ENCODE results near the gene GNG12.

The GNG12 gene

DNA sequence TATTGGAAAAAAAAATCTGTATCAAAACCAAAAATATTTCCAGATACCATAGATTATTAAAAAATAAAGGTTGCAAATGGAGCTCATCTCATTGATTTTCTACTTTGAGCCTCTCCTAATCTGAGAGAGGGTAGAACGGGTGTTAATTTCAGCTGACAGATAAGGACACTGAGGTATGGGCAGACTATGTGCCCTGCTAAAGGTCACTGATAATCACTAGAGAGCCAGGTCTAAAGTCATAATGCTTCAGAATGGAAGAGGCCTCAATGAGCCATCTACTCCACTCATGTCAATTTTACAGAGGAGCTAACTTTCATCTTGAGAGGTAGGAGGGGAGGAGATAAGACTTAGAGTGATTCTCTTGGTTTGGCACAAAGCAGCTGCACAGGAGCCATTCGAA is 21.0 kb downstream of the GNG12 start:
- DNase-seq, result no peak

GRCh38 chr1:67811781-67812180 is 21.5 kb downstream of the GNG12 start:
- no peak for DNase-seq

DNA sequence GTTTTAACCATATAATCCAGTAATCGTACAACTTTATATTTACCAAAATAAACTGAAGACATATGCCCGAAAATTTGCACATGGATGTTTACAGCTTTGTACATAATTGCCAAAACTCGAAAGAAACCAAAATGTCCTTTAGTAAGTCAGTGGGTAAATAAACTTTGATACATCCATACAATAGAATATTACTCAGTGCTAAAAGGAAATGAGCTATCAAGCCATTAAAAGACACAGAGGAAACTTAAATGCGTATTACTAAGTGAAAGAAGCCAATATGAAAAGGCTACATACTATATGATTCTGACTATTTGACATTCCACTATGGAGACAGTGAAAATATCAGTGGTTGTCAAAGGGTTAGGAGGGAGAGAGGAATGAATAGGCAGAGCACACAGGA is 23.4 kb downstream of the GNG12 start:
- no peak for DNase-seq

GRCh38 chr1:67807282-67807681 is 26.0 kb downstream of the GNG12 start:
- DNase-seq, result no peak

GRCh38 chr1:67804710-67805109 is 28.6 kb downstream of the GNG12 start:
- DNase-seq, result no peak

GRCh38 chr1:67803380-67804279 is 29.6 kb downstream of the GNG12 start:
- no peak for DNase-seq

DNA sequence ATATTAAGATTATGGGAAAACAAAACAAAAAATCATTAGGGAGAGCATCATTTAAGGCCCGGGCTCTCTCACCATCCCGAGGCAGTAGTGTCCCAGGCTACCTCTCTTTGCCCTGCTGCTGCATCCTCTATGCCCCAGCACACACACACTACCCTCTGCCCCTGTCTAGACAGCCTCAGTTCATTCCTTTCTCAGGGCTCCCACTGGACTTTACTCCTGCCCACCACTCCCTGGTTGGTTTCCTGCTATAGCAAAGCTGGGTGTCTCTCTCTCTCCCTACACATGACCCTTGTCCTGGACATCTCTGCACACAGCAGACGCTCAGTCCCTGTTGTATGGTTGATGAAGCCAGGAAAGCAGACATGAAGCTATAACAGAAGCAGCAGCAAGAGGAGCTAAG is 30.7 kb downstream of the GNG12 start:
- DNase-seq, result no peak

DNA sequence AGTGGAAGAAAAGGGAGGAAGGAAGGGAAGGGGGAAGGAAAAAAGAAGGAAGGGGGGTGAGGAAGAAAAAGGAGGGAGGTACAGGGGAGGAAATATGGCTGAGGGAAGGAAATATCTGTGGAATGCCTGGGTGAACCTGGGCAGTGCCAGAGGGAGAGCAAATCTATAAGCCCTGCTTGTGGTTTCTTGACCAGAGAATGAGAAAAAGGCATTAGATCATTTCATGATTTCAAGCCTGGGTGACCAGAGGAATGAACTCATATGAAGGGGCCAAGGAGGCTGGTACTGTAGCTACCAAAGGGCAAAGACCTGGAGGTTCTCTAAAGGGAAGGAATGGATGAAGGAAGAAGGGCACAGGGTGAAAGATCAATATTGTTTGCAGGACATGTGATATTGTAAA is 31.4 kb downstream of the GNG12 start:
- no peak for DNase-seq

GRCh38 chr1:67795179-67795912 is 37.9 kb downstream of the GNG12 start:
- no peak for DNase-seq

DNA sequence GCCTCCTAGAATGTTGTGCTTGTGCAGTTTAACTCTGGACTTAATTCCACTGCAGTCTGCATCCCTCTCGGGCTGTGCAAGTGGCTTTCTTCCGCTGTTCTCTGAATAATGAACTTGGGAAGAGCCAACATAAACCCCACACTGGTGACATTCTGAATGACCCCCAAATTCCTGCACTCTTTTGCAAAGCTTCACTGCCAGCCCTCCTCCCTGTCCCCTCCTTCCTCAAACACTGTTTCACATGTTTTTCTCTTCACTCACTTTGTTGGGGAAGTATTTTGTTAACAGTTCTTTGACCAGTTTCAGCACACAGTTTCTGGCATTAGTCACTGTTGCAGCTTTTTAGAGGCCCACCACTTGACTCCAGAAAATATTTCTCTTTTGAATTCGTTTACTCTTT is 39.7 kb downstream of the GNG12 start:
- no peak for DNase-seq

- no peak for DNase-seq
Measured at GRCh38 chr1:67792741-67793458, 40.4 kb downstream of the GNG12 start.

DNA sequence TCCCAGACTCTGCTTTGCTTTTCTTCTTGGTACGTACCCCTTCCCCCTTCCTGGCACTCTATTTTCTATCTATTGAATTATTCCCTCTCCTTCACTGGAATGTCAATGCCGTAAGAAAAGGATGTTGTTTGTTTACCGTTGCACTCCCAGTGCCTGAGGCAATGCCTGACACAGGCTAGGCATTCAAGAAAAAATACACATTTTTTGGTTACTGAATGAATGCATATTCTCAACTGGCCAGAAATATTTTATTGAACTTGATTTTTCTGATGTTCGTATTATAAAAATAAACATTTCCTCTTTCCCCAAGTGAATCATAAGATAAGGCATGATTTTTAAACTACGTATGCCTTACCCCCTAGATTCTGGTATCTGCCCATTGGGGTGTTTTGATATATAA is 41.2 kb downstream of the GNG12 start:
- no peak for DNase-seq

- no peak for DNase-seq
Measured at GRCh38 chr1:67791686-67792085, 41.6 kb downstream of the GNG12 start.

DNA sequence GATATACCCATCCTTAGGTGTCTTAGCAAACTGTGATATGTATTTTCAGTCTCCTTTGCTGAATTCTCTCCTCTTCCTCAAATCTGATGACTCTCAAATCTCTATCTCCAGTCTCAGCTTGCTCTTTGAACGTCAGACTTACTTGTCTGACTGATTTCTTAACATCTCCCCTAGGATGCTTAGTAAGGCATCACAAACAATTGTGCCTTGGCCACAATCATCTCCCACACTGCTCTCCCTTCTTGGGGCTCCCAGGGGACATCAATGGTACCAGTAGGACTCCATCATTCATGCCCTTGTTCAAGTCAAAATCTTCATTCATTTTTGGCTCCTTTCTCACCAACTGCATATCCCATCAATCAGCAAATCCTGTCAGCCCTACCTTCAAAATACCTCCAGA is 42.0 kb downstream of the GNG12 start:
- no peak for DNase-seq

DNA sequence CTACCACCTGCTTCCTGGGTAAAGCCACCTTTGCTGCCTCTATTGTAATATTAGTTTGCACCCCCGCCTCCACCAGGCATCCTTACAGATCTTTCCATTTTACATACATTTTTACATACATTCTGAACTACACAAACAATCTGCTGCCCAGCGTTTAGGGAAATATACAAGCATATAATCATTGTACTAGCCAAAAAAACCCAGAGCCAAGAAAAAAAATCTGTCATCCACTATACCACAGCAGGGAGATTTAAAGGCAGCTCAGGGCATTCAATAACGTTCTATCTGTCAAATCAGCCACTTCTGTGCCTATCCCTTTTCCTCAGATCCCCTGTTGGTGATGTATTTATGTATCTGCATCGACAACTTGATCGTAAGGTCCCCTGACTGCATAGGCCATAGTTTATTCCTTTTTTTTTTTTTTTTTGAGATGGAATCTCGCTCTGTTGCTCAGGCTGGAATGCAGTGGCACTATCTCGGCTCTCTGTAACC is 43.0 kb downstream of the GNG12 start:
- no peak for DNase-seq

GRCh38 chr1:67789551-67789950 is 43.7 kb downstream of the GNG12 start:
- DNase-seq, result no peak

DNA sequence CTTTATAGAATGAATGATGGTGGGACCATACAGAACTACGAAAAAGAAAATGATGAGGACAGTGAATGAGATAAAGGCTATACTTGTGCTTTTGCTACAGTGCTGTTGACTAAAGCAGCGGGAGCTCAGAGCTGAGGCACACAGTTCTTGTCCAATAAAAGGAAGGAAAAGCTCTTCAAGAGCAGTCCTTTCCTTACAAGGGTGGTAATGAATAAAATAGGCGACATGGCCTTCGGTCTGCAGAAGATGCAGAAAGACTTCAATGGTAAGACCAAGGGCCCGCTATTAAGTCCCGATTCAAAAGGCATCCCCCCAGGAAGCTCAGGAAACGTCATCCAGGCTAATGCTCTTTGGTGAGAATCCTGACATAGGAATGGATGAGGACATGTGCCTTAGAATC is 44.4 kb downstream of the GNG12 start:
- no peak for DNase-seq

- no peak for DNase-seq
Measured at GRCh38 chr1:67788238-67788790, 45.0 kb downstream of the GNG12 start.

DNA sequence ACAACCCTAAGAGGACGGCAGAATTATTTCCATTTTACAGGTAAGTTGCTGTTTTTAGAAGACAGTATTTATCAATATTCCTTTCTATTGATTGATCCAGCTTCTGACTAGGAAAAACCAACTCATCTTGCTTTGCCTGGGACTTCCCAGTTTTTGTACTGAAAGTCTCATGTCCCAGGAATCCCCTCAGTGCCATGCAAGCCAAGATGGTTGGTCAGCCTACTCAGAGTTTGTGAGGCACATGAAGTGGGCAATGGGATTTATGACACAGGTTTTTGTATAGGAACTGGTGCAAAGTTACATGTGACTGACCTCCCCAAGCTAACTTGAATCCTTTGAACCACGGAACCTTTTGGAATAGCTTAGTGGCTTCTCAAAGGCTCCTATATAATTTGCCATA is 45.5 kb downstream of the GNG12 start:
- no peak for DNase-seq

DNA sequence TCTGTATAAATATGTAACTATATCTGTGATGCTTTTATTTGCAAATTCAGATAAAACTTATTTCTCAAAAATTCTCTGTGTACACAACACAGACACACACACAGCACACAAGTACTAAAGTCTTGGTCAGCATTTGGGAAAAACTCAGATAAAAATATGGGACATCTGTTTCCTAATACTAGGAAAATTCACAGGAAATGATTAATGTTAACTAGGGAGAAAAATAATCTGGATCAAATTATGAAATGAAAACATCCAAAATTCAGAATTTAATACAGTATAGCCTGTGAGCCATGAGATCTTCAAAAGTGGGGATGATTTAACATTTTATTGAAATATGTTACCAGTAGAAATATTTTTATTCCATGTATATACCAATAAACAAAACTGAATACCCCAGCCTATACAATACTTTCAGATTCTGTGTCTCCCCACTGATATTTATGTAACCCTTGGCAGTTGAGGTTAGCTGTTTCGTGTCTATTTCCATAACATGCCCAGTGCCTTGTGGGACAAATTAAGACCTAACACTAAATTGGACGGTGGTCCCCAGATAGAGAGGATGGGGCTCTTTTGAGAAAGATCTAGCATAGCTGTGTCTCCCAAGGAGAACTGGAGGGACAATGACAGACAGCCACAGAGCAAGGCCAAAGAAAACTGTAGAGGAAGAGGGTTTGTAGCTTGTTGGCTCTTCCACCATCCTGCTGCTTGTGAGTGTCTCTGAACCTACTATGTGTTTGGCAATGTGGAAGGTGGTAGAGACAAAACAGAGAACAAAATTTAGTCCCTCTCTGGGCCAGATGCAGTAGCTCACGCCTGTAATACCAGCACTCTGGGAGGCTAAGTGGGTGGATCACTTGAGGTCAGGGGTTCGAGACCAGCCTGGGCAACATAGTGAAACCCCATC is 47.2 kb downstream of the GNG12 start:
- no peak for DNase-seq

GRCh38 chr1:67784545-67785186 is 48.6 kb downstream of the GNG12 start:
- no peak for DNase-seq

- DNase-seq, result no peak
Measured at GRCh38 chr1:67780637-67781036, 52.6 kb downstream of the GNG12 start.
